Sigmoid colon (tissue), 3 donors: ENCODE measurements around the gene RPA1.

Experiments used
- CTCF ChIP-seq, 4 experiments: fragments of 450-650 bp in 3 of 4; fragments of 200-600 bp in 1 of 4; IDR thresholded peaks; one replicate each; pipeline ENCODE4 v1.5.1; 2016 to 2019; ENCODE audit warnings: antibody characterized with exemption in 4 of 4, mild to moderate bottlenecking in 3 of 4, moderate library complexity in 2 of 4
- POLR2A ChIP-seq, 2 donors: fragments of 450-650 bp; IDR thresholded peaks; one replicate each; pipeline ENCODE4 v1.6.1; 2016; ENCODE audit warnings: antibody characterized with exemption in 2 of 2, mild to moderate bottlenecking in 2 of 2, moderate library complexity in 2 of 2

DNA sequence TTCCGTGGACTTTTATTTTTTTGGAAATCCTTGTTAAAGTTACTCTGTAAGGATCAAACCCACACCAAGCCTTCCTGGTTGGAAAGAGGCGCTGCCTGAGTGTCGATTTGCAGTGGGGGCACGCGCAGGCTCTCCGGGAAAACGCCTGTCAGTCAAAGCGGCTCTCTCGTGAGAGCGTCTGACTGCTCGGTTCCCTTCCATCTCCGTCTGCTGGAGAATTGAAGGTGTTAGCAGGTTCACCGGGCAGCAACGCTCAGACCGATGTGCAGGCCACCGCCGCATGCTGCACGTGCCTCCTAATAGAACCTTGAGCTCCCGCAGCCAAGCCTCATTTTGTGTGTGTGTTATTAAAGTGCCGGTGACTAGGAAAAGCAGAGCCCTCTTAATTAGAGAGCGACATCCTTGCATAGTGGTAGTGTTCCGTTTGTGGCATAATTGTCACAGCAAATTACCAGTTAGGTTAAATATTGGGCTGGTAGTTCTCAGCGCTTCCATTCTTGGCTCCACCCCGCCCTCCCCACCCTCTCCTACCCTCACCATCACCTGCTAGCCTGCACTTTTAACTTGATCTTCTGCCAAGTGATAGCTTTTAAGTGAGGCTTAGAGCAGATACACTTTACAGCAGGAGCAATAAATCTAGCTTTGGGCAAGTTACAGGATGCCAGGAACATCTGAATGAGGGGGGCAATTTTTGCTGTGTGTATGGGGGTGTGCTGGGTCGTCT, 75.5 kb downstream of the RPA1 start:
- TF ChIP-seq POLR2A (IDR thresholded peaks at IDR 0.05) = no peak
- no peak for TF ChIP-seq CTCF (IDR thresholded peaks at IDR 0.05)
